SK-N-SH (cell line): ENCODE data around the gene TNPO2. TPM values are rescaled to one million over a fixed set of nuclear protein-coding genes. Genes with fewer than 3 reads are reported as not detected.

ENCODE experiments used
- CTCF ChIA-PET: fragments of 300-600, 350-600 bp; formaldehyde crosslinking; extraction: SDS; loops from one replicate; lab custom pipeline; 2021; lab: Yijun Ruan, JAX
- POLR2A ChIA-PET: fragments of 350-600 bp; sonication (Branson Sonifier 250); formaldehyde crosslinking; extraction: SDS; loops from one replicate; lab custom pipeline; 2020; ENCODE audit warnings: antibody characterized with exemption, inconsistent platforms; lab: Yijun Ruan, JAX
- DNase-seq: peaks from one replicate; pipeline ENCODE4 v3.0.0; 2012
- H2AFZ ChIP-seq: fragments of 200-600 bp; sonication (generic); 2 replicates; pipeline ENCODE4 v1.8.1; 2016; ENCODE audit warnings: antibody characterized with exemption, mild to moderate bottlenecking, low read depth
- H3F3A ChIP-seq: fragments of 200-600 bp; sonication (generic); replicated peaks from 2 replicates; pipeline ENCODE3; 2016; ENCODE audit warnings: antibody characterized with exemption, mild to moderate bottlenecking; ENCODE audit not compliant: insufficient read depth
- H3K27ac ChIP-seq, 2 experiments: fragments of 200-500 bp in 1 of 2; fragments of 200-600 bp in 1 of 2; sonication (Bioruptor generic) in 1 of 2; sonication (generic), shearing (Covaris generic) in 1 of 2; 2 replicates each; pipeline versions ENCODE4 v1.5.1 to v1.6.1; 2014 to 2016; ENCODE audit warnings: low read depth in 2 of 2, inconsistent platforms in 1 of 2, low read length in 1 of 2, mild to moderate bottlenecking in 1 of 2, mixed read lengths in 1 of 2
- H3K27me3 ChIP-seq: fragments of 200-600 bp; sonication (generic), shearing (Covaris generic); 2 replicates; pipeline ENCODE4 v1.6.1; 2016; ENCODE audit warnings: mixed run types; ENCODE audit not compliant: insufficient read depth
- H3K36me3 ChIP-seq, 2 experiments: fragments of 200-500 bp in 1 of 2; fragments of 200-600 bp in 1 of 2; sonication (Bioruptor generic) in 1 of 2; sonication (generic) in 1 of 2; replicated peaks in 1 of 2; 2 replicates each; pipeline versions ENCODE3 to v1.5.1; 2014 to 2016; ENCODE audit warnings: low read length in 1 of 2, mild to moderate bottlenecking in 1 of 2; ENCODE audit not compliant: insufficient read depth in 2 of 2, control insufficient read depth in 1 of 2
- H3K4me1 ChIP-seq, 2 experiments: fragments of 200-500 bp in 1 of 2; fragments of 200-600 bp in 1 of 2; sonication (Bioruptor generic) in 1 of 2; sonication (generic), shearing (Covaris generic) in 1 of 2; 2 replicates each; pipeline versions ENCODE4 v1.5.1 to v1.6.1; 2014 to 2016; ENCODE audit warnings: low read depth in 1 of 2, low read length in 1 of 2, mixed run types in 1 of 2; ENCODE audit not compliant: insufficient read depth in 2 of 2, control insufficient read depth in 1 of 2
- H3K4me2 ChIP-seq: fragments of 200-600 bp; sonication (generic), shearing (Covaris generic); 2 replicates; pipeline ENCODE4 v1.6.1; 2017; ENCODE audit warnings: mixed run types
- H3K4me3 ChIP-seq, 2 experiments: fragments of 200-500 bp in 1 of 2; fragments of 200-600 bp in 1 of 2; sonication (Bioruptor generic) in 1 of 2; sonication (generic), shearing (Covaris generic) in 1 of 2; 2 replicates each; pipeline versions ENCODE4 v1.5.1 to v1.8.1; 2014 to 2016; ENCODE audit warnings: low read depth in 2 of 2, inconsistent platforms in 1 of 2, low read length in 1 of 2, mild to moderate bottlenecking in 1 of 2, mixed read lengths in 1 of 2, moderate library complexity in 1 of 2
- H3K79me2 ChIP-seq: fragments of 200-600 bp; sonication (generic); 2 replicates; pipeline ENCODE4 v1.8.1; 2017; ENCODE audit warnings: mild to moderate bottlenecking; ENCODE audit not compliant: insufficient read depth
- H3K9ac ChIP-seq: fragments of 200-600 bp; sonication (generic); 2 replicates; pipeline ENCODE4 v1.6.1; 2017; ENCODE audit warnings: mixed run types
- H3K9me2 ChIP-seq: fragments of 200-600 bp; sonication (generic); 2 replicates; pipeline ENCODE4 v1.6.1; 2017; ENCODE audit warnings: mixed run types
- H3K9me3 ChIP-seq: fragments of 200-600 bp; sonication (generic); 2 replicates; pipeline ENCODE4 v1.6.1; 2017; ENCODE audit warnings: mixed run types, mild to moderate bottlenecking, moderate library complexity
- H4K20me1 ChIP-seq: fragments of 200-600 bp; sonication (generic); 2 replicates; pipeline ENCODE4 v1.6.1; 2017; ENCODE audit warnings: mild to moderate bottlenecking, mixed run types; ENCODE audit not compliant: insufficient read depth
- CHD2 ChIP-seq: fragments of 150-350 bp; IDR thresholded peaks from 2 replicates; pipeline ENCODE4 v1.6.1; 2018; ENCODE audit warnings: low read length; ENCODE audit not compliant: partially characterized antibody
- ELF1 ChIP-seq: IDR thresholded peaks from 2 replicates; pipeline ENCODE4 v1.4.0; 2012
- EZH2phosphoT487 ChIP-seq: fragments of 200-600 bp; sonication (generic); IDR thresholded peaks from 2 replicates; pipeline ENCODE4 v1.6.1; 2017; ENCODE audit warnings: low read depth, mixed run types, mild to moderate bottlenecking, antibody characterized with exemption, moderate library complexity, borderline replicate concordance
- FOXJ3 ChIP-seq: sonication (generic); formaldehyde crosslinking; IDR thresholded peaks from 2 replicates; pipeline ENCODE4 v1.5.1; 2020; ENCODE audit warnings: mild to moderate bottlenecking, missing genetic modification reagents
- GABPA ChIP-seq: IDR thresholded peaks from 2 replicates; pipeline ENCODE4 v1.4.0; 2012; ENCODE audit warnings: low read depth, mild to moderate bottlenecking
- JUND ChIP-seq: IDR thresholded peaks from 2 replicates; pipeline ENCODE4 v1.4.0; 2012
- MEF2A ChIP-seq: IDR thresholded peaks from 2 replicates; pipeline ENCODE4 v1.4.0; 2012; ENCODE audit warnings: low read depth, borderline replicate concordance
- MXI1 ChIP-seq: IDR thresholded peaks from 2 replicates; pipeline ENCODE4 v1.6.1; 2012; ENCODE audit warnings: mild to moderate bottlenecking, low read depth, low read length, improper control_type of control experiment
- RAD21 ChIP-seq: IDR thresholded peaks from 2 replicates; pipeline ENCODE4 v1.6.1; 2012; ENCODE audit warnings: mild to moderate bottlenecking, low read length
- RCOR1 ChIP-seq: fragments of 150-350 bp; IDR thresholded peaks from 2 replicates; pipeline ENCODE4 v1.6.1; 2017; ENCODE audit warnings: antibody characterized with exemption, low read length
- RFX5 ChIP-seq: IDR thresholded peaks from 2 replicates; pipeline ENCODE4 v1.6.1; 2012; ENCODE audit warnings: mild to moderate bottlenecking, improper control_type of control experiment, low read length
- RXRA ChIP-seq: IDR thresholded peaks from 2 replicates; pipeline ENCODE4 v1.4.0; 2012; ENCODE audit warnings: low read depth, mild to moderate bottlenecking, borderline replicate concordance
- SIN3A ChIP-seq: IDR thresholded peaks from 2 replicates; pipeline ENCODE4 v1.6.1; 2012; ENCODE audit warnings: low read depth, mild to moderate bottlenecking, low read length, moderate library complexity, borderline replicate concordance
- SMC3 ChIP-seq: IDR thresholded peaks from 2 replicates; pipeline ENCODE4 v1.6.1; 2012; ENCODE audit warnings: low read depth, low read length, improper control_type of control experiment
- TEAD4 ChIP-seq: IDR thresholded peaks from 2 replicates; pipeline ENCODE4 v1.4.0; 2012; ENCODE audit warnings: mild to moderate bottlenecking, borderline replicate concordance; ENCODE audit not compliant: insufficient read depth
- WGBS: methylation state at CpG from one replicate; pipeline ENCODE4 v1.1.6; 2017; ENCODE audit warnings: low lambda C conversion rate; 5-methylcytosine and 5-hydroxymethylcytosine counted together
- polyA plus RNA-seq, 3 experiments: library from polyadenylated mRNA; depleted of rRNA; stranded (reverse); fragments of >200 nt; gene quantifications; 2 replicates each; pipeline ENCODE4 v1.2.3, GENCODE V29; 2012
- TF ChIP-seq, protein P1 (sequence below): fragments of 200-600 bp; sonication (generic); IDR thresholded peaks from 2 replicates; pipeline ENCODE4 v1.6.1; 2017; ENCODE audit warnings: antibody characterized with exemption, mild to moderate bottlenecking, moderate library complexity
- TF ChIP-seq, protein P2 (sequence below): IDR thresholded peaks from 2 replicates; pipeline ENCODE4; 2012
- TF ChIP-seq, protein P3 (sequence below): IDR thresholded peaks from 2 replicates; pipeline ENCODE4 v1.4.0; 2012; ENCODE audit warnings: low read depth
- TF ChIP-seq, protein P4 (sequence below): IDR thresholded peaks from 2 replicates; pipeline ENCODE4 v1.4.0; 2012; ENCODE audit warnings: low read depth, borderline replicate concordance

TNPO2 gene
- polyA plus RNA-seq, 1 of the 3 experiments (the other 2 are of a cell fraction): 82.4 TPM

DNA sequence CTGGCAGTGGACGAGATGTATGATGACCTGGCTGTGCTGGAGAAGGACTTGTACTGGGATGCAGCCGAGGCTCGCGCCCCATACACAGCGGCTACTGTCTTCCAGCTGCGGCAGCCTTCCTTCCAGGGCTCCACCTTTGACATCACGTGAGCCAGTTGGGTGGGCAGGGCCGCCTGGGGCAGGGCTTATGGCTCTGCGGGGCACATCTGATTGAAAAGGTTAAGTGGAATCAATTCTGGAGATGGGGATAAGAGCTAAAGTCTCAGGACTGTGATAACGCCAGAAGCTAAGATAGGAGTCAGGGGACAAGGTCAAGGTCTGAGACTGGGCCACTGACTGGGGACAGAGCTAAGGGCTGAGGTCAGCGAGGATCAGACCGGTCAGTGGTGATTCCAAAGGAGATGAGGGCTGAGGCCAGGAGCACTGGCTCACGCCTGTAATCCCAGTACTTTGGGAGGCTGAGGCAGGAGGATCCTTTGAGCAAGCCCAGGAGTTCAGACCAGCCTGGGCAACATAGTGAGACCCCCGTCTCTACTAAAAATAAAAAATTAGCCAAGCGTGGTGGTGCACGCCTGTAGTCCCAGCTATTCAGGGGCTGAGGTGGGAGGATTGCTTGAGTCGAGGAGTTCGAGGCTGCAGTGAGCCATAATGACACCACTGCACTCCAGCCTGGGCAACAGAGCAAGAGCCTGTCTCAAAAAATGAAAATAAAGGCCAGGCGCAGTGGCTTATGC, 32.6 kb upstream of the TNPO2 start:
- TF ChIP-seq, protein P1, sequence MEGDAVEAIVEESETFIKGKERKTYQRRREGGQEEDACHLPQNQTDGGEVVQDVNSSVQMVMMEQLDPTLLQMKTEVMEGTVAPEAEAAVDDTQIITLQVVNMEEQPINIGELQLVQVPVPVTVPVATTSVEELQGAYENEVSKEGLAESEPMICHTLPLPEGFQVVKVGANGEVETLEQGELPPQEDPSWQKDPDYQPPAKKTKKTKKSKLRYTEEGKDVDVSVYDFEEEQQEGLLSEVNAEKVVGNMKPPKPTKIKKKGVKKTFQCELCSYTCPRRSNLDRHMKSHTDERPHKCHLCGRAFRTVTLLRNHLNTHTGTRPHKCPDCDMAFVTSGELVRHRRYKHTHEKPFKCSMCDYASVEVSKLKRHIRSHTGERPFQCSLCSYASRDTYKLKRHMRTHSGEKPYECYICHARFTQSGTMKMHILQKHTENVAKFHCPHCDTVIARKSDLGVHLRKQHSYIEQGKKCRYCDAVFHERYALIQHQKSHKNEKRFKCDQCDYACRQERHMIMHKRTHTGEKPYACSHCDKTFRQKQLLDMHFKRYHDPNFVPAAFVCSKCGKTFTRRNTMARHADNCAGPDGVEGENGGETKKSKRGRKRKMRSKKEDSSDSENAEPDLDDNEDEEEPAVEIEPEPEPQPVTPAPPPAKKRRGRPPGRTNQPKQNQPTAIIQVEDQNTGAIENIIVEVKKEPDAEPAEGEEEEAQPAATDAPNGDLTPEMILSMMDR: no peak
- TF ChIP-seq GABPA (no peak), ELF1 (no peak), MEF2A (no peak), RXRA (no peak), RFX5 (no peak), CHD2 (no peak), FOXJ3 (no peak), MXI1 (no peak), SIN3A (no peak), TEAD4 (no peak), EZH2phosphoT487 (no peak), RCOR1 (no peak), RAD21 (no peak), JUND (no peak), SMC3 (no peak)
- TF ChIP-seq, protein P2, sequence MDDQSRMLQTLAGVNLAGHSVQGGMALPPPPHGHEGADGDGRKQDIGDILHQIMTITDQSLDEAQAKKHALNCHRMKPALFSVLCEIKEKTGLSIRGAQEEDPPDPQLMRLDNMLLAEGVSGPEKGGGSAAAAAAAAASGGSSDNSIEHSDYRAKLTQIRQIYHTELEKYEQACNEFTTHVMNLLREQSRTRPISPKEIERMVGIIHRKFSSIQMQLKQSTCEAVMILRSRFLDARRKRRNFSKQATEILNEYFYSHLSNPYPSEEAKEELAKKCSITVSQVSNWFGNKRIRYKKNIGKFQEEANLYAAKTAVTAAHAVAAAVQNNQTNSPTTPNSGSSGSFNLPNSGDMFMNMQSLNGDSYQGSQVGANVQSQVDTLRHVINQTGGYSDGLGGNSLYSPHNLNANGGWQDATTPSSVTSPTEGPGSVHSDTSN: no peak
- TF ChIP-seq, protein P3, sequence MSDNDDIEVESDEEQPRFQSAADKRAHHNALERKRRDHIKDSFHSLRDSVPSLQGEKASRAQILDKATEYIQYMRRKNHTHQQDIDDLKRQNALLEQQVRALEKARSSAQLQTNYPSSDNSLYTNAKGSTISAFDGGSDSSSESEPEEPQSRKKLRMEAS: no peak
- TF ChIP-seq, protein P4, sequence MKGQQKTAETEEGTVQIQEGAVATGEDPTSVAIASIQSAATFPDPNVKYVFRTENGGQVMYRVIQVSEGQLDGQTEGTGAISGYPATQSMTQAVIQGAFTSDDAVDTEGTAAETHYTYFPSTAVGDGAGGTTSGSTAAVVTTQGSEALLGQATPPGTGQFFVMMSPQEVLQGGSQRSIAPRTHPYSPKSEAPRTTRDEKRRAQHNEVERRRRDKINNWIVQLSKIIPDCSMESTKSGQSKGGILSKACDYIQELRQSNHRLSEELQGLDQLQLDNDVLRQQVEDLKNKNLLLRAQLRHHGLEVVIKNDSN: no peak
- ChIA-PET CTCF (interaction anchor here (1.0 to 17.5 kb wide), 4 partner anchors 13 to 910 kb away, joined by 3 to 321 read pairs (median 140); partner anchors contain the start of genes BEST2, GET3, JUNB and PRDX2), POLR2A (interaction anchor here (1.0 kb wide), 1 partner anchor 35 kb away, joined by 3 read pairs; the partner anchor contains the start of gene JUNB)

More for the DNA sequence above, 32.6 kb upstream of the TNPO2 start:
- Histone ChIP-seq H3K9me2 (no peaks in the 10 kb centered on the region), H3F3A (peaks cover 15% of the 10 kb centered on the region), H3K79me2 (no peaks in the 10 kb centered on the region), H2AFZ (no peak overlapping the region), H3K27me3 (peaks cover 24% of the 10 kb centered on the region), H4K20me1 (no peaks in the 10 kb centered on the region), H3K36me3 (no peaks in the 10 kb centered on the region), H3K9ac (no peak overlapping the region), H3K4me2 (no peak overlapping the region), H3K27ac (no peak overlapping the region), H3K4me1 (no peaks in the 10 kb centered on the region; a peak in 1 of 4 replicates), H3K4me3 (no peak overlapping the region), H3K9me3 (no peaks in the 10 kb centered on the region)
- over 99% methylated on average over 10 of the region's 19 CpGs for WGBS
- DNase-seq: no peak
